GM18508 (cell line): ENCODE data around the gene RAB36.

Source experiments
- ATAC-seq: cut with Tn5 transposase; IDR thresholded peaks from one replicate; pipeline ENCODE4 v1.9.1; 2021; ENCODE audit warnings: moderate number of reproducible peaks; ENCODE audit not compliant: insufficient read depth, unreplicated experiment

Gene RAB36, protein sequence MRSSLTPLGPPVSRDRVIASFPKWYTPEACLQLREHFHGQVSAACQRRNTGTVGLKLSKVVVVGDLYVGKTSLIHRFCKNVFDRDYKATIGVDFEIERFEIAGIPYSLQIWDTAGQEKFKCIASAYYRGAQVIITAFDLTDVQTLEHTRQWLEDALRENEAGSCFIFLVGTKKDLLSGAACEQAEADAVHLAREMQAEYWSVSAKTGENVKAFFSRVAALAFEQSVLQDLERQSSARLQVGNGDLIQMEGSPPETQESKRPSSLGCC

DNA sequence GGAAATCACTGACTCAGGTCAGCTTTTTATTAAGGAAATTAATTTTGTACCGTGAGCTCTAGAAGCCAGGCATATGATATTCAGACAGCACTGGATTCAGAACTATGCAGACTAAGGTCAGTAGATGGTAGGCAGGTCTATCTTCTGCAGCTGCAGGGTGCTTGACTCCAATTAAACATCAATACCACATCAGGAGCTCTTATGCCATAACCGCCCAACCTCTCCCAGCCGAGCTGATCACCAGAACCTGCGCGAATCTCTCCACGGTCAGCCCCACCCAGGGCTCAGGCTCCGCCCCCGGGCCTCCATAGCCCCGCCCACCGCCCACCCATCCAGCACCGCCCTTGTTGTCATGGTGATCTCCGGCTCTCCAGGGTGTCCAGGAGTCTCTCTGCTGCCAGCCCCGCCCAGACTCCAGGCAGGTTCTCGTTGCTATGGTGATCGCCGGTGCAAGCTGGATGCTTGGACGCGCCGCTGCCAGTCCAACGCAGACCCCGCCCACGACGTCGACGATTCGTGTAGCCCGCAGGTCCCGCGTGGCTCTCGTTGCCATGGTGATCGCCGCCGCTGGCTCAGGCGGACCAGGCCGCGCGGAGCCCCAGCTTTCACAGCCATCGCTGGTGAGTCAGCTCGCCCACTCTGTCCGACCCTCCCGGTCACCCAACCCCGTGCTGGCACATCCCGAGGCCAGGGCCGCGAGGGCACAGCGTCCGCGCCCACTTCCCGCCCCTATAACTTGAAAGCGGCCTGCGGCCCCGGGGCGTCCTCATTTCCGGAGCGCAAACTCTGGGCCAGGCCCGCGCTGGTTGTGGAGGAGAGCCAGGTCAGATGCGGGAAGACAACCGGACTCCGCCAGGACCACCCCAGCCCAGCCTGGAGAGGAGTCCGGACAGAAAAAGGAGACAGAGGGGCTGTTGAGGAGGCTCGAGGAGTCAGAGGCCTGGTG lies at the start of gene RAB36:
Gene RAB36 (plus strand): TSS at position 546 of the 946 bp plus-strand sequence. CDS start 1,140 bp downstream, outside the sequence.
- no peak for ATAC-seq

DNA sequence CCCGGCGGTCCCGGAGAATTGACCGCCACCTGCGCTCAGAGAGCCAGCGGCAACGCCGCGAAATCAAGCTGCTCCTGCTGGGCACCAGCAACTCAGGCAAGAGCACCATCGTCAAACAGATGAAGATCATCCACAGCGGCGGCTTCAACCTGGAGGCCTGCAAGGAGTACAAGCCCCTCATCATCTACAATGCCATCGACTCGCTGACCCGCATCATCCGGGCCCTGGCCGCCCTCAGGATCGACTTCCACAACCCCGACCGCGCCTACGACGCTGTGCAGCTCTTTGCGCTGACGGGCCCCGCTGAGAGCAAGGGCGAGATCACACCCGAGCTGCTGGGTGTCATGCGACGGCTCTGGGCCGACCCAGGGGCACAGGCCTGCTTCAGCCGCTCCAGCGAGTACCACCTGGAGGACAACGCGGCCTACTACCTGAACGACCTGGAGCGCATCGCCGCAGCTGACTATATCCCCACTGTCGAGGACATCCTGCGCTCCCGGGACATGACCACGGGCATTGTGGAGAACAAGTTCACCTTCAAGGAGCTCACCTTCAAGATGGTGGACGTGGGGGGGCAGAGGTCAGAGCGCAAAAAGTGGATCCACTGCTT lies 49.4 kb upstream of the RAB36 start:
- no peak for ATAC-seq

DNA sequence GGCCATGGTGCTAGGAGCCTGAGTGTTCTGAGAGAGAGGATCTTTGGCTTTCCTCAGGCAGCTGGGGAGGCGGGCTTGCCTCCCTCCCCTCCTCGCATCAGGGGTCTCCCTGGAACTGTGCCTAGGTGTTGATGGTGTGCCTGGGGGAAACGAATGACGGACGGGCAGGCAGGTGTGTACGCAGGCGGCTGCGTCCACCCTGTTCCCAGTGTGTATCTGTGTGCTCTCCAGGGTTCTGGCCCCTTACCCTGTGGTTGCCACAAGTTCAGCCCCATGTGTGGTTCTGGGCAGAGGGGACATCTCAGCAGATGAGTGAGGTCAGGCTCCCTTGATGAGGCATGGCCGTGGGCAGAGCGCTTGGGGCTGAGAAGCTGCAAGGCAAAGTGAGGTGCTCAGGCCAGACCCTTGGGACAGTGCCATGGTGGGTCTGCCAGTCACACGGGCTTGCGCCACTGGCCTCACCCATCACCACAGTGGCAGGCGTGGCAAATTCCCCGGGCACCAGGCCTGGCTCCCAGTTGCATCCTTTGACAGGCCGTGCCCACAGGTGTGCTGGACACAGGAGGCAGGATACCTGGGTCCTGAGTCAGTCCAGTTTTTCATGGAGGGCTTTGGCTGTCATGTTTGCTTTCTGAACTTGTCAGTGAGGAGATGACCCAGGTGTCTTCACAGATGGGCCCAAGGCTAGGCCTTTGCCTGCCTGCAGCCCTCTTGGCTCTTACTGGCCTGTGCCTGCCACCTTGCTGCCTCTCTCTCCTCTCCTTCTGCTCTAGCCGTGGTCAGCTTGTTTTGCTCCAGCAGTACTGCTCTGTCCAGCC lies 47.7 kb upstream of the RAB36 start:
- ATAC-seq, result no peak

DNA sequence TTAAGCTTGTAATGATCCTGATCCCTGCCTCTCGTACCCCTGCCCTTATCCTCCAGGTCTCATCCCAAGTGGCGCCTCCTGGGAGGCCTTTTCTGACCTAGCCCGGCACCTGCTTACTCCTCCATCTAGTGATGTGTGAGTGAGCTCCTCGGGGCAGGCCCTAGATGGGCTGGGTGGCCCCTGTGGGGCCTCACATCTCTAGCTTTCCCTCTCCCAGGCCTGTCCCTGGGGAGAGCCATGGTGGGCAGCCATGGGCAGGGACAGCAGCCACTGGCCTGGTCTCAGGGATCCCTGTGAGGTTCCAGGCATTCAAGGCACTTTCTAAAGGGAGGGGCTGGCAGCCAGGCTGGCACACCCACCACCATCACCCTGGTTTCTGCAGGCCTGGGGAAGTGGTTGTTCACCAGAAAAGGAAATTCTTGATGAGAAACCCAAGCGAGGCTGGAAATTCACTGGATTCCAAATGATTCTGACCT lies 47.0 kb upstream of the RAB36 start:
- ATAC-seq, result no peak

DNA sequence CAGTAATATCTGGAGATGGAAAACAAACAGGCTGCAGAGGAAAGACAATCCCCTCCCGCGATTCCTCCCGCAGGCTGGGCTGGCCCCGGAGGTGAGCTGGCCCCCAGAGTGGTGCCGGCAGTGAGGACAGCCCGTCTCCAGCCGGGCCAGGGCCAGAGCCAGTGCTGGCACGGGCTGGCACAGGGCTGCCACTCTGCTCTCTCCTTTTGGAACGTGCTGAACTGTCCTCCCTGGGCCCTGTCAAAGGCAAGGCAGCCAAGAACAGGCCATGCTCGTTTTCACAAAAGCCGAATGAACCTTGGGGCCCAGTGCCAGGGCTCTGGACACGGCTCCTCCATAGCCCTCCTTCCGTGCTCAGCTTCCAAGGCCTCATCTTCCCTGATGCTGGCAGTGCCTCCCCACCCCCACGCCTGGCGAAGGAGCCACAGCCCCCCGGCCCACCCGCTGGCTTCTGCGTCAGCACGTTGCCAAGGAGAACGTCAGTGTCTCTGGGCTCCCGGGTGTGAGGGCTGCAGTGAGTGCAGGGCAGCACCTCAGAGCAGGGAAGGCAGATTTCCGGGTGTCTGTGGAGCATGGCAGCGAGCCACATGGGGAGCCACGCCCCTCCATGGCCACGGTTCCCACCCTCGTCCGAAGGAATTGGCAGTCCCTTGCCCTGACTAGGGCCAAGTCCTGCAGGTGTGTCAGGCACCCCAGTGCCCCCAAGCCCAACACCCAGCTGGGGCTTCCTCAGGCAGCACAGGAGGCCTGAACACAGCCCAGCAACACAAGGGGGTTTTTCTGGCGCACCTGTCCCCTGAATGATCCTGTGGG lies 46.4 kb upstream of the RAB36 start:
- no peak for ATAC-seq

DNA sequence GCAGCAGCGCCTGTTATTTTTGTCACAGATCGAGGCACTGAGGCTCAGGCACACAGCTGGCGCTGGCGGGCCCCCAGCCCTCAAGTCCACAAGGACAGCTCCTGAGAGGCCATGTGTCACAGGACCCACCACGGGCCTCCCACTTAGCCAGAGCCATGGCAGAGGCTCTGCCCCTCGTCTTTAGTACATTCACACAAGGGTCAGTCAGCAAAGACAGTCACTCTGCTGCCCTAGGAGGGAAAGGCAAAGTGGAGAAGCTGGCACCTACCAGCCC lies 45.8 kb upstream of the RAB36 start:
- no peak for ATAC-seq

DNA sequence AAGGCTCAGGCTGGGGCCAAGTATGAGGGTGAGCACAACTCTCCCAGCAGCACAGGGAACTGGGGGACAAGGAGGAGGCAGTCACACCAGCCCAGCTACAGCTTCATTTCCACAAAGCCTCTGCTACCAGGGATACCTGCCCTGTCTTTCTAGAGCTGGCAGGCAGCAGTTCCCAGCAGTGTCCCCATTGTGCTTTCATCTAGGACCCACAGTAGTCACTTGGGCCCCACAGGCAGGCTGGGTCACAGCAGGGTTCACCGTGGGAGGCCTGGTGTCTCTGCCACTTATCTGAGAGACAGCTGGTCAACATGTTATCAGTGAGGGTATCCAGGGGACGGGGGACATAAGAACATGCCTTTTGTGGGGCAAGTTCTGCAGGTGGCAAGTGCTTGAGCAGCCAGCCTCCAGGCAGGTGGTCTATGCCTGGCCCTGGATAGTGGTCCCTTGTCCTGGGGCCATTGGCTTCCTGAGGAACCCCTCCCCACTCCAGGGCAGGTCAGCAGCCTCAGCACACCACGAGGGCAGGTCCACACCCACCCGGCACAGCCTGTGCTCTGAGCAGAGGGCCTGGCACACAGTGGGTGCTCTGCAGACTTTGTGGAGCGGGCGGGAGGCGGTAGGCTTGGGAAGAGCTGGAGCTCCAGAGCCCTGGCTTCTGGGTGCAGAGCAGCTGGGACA lies 45.0 kb upstream of the RAB36 start:
- no peak for ATAC-seq

DNA sequence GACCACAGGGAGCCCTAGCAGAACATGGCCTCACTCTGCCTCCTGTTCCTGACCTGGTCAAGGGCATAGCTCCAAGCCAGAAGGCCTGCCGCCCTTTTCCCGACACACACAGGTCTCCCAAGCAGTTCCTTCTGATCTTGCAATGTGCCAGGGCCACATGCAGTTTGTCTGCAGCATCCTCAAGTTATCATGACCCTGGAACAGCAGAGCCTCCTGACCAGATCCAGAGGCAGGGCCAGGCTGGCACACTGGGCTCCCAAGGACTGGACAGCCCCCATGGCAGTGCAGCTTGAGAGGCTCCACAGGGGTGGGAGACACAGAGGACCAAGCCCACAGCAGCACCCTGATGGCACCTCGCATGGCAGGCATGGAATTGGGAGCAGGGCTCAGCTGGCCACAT lies 43.8 kb upstream of the RAB36 start:
- no peak for ATAC-seq

DNA sequence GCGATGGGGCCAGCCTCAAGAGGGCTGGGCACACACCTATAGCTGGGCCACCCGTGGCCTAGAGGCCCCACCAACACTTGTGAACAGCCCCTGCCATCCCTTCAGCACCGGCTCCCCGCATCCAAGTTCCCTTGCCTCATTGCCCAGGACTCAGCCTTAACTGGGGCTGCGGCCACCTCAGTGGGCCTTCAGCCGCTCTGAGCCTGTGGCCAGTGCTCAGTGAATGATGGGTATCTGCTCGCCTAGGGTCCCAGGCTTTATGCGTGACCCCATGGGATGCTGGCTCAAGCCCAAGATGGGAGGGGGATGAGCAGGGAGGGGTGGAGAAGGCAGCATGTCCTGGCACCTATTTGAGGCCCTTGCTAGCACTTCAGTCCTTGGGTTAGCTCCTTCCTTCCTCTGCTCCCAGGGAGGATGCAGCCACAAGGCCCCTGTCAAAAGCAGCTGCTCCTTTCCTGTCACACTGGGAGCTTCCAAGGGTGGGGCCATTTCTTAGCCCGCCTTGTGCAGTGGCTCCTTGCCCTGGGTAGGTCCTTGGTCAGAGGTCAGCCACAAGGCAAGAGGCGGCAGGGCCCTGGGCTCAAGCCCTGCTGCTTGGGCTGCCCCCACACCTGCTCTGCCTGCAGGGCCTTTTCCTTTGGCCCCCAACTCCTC lies 43.1 kb upstream of the RAB36 start:
- no peak for ATAC-seq

DNA sequence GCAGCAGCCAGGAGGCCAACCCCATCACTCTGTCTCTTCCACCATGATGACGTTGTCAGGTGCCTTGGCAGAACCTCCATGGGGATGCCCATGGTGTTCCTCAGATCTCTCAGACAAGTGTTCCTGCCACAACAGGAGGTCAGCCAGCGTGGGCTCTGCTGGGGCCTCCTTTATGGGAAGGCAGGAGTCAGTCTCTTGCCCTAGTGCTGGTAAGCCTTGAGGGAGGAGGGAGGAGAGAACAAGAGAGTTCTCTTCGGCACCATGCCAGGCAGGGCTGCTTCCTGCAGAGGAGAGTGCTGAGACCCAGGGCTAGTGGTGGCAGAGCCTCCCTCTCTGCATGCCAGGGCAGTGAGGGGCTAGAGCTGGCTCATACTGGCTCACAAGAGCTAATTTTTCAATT lies 42.5 kb upstream of the RAB36 start:
- ATAC-seq, result no peak

DNA sequence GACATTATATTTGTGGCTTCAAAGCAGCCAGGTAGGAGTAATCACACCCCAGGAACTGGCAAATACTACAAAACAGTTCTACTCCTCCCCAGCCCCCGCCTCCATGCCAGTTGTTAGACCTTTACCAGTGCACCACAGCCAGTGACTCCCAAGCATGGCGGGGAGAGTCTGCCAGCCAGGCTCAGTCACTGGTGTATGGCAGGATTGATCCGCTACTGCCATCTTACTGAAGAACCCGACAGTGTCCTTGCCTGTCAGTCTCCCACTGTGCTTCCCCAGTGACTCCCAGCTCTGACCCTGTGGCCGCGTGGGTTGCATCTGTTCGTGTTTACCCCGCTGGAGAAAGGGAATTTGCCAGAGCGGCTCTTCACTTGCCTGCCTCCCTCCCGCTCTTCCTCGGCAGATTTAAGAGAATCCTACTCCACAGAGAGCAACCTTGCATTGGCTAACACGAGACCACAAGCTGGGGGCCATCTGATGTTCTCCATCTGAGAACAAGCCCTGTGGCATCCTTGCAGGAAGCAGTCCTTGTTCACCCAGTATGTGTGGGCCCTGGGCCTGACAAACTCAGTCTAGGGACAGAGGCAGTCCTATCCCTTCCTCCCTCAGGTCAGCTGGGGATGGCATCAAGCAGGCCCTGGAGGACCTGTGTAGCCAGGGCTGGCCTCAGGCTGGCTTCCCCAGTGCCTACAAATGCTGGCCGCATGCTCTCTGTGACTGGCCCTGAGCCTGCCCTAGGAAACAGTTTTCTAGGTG lies 41.9 kb upstream of the RAB36 start:
- ATAC-seq, result no peak

DNA sequence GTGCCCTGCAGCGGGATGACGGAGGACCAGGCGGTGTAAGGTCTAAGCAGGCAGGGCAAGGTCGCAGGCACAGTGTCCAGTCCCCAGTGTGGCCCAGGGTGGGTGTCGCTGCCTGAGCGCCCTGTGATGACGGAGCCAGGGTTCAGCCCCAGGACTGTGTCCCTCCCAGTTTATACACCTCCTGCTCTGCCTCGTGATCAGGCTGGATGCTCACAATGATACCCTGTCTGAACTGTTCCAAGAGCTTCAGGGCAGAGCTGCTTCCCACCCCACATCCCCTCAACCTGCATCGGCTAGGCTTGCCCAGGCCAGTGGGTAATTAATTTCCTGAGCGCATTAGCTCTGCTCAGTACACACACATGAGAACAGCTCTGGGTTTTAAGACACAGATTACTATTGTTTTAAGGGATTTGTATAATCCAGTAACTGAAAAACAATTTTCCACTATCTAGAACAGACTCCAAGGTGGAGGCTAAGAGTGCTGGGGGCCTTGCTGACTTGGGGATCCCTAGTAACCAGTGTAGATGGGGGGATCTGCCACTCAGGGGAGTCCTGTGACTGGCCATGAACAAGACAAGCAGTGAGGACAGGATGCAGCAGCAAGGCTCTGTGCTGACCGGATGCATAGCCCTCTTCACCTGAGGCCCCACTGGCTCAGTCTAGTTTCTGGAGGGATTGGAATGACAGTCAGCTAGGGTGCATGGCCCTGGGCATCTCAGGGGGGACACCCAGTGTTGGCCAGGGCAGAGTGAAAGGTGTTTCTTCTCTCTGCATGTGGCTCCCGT lies 40.9 kb upstream of the RAB36 start:
- ATAC-seq, result no peak

DNA sequence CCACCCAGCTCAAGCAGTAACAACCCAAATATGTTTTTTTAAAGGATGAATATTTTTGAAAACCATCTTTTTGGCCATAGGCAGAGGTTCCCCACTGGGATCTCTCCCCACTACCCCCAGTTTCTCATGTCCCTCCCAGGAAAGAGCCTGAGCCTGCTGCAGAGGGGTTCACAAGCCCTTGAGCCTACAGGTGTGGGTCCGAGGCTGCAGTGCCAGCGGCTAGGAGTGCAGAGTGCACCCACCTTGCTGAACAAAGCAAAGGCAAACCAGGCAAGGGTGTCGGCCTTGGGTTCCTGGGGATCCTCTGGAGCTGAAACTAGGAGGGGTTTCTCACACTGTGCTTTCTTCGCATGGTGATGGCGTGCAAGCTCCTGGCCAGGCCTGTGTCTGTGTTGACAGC lies 40.0 kb upstream of the RAB36 start:
- ATAC-seq, result no peak

DNA sequence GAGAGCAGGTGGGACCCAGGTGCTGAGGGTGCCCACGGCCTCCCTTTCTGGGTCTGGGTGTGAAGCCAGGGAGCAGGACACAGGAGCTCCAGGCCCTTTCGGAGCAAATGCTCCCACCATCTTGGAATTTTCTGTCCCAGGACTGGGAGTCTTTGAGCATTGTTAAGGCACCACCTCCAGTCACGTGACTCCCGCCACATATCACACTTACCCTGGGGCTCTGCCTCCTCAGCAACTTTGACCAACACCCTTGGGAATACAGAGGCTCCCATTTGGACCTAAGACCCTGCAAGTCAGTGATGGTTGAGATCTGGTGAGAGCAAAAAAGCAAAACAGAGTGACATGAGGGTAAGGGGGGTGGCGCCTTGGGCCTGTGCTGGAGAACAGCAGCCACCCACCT lies 39.4 kb upstream of the RAB36 start:
- ATAC-seq, result no peak

DNA sequence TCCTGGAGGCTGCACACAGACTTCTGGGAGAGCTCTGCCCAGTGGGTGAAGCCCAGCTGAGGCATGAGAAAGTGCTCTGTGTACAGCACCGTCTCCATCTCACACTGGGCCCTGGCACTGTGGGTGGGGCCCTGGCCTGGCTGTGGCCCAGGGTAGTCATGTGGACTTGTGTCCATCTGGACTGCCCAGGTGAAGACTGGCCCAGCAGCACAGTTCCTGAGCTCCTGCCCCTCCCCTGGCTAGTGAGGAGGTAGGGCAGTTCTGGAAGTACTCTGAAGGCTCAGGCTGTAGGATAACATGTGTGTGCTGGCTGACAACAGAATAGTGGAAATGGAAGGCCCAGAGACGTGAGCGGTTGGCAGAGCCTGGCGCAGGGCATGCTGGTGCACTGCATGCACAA lies 38.9 kb upstream of the RAB36 start:
- no peak for ATAC-seq

DNA sequence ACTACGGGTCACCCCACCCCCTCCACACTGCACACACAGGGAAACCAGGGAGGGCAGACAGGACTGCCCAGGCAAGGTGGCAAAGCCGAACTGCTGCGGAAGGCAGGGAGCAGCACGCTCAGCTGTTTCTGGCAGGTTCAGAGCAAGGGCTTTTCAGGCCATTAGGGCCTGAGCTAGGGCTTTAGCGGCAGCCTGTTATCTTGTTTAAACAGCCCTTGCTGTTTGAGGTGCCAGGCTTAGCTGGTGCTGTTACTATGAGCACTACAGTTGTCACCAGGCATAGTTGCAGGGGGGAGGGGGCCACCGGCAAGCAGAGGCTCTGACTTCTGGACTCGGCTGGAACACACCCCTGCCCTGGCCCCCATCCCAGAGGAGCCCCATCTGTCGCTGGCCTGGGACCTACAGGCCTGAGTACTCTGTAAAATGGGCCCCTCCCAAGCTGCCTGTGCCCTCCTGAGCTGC lies 38.3 kb upstream of the RAB36 start:
- no peak for ATAC-seq
